GM19023 (cell line): ENCODE measurements around the gene DLL4.
A peak's percentile ranks its signal among the peaks of the same experiment; 100 is the strongest.

Experiments used
- ATAC-seq: cut with Tn5 transposase; IDR thresholded peaks from one replicate; pipeline ENCODE4 v1.9.1; 2021; ENCODE audit warnings: mild to moderate bottlenecking, moderate library complexity; ENCODE audit not compliant: unreplicated experiment

DLL4 gene

GRCh38 chr15:40906091-40906990, 22.8 kb upstream of the DLL4 start:
- peak; percentile 71 for ATAC-seq

GRCh38 chr15:40906991-40907802, 21.9 kb upstream of the DLL4 start:
- ATAC-seq = no peak

- ATAC-seq = no peak
These were observed 21.0 kb upstream of the DLL4 start for GRCh38 chr15:40908095-40908494.

GRCh38 chr15:40909662-40910630, 19.2 kb upstream of the DLL4 start:
- no peak for ATAC-seq

DNA sequence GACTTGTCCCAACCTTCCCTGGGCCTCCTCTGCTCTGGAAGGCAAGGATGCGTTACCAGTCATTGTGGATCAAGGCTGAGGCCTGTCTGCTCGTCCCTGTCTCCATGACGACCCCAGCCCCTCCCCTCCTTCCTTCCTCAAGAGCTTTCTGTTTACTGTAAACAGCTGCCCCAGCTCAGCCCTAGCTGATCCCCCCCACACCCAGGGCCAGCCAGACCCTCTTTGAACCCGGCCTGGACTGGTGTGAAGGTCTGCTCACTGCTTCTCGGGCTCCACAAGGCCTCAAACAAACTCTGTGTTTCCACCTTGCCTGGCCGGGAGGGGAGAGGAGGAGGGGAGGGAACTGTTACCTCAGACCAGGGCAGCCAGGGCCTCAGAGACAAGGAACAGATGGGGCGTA, 18.0 kb upstream of the DLL4 start:
- ATAC-seq = no peak

DNA sequence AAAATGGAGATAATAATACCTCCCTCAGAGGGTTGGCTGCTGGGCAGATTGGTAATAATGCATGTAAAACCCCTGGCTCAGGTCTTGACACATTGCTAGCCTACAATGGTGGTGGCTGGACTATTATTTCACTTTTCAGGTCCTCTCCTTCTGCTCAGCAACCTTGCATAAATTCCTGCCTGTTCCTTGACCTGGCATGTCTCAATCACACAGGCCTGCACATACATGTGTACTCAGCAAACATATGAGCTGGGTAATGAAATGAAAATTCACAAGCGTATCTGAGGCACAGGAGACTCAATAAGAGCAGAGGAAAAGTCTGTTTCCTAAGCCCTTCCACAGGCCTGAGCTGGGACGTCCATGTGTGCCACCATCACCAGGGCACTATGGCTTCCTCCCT, 17.4 kb upstream of the DLL4 start:
- no peak for ATAC-seq

DNA sequence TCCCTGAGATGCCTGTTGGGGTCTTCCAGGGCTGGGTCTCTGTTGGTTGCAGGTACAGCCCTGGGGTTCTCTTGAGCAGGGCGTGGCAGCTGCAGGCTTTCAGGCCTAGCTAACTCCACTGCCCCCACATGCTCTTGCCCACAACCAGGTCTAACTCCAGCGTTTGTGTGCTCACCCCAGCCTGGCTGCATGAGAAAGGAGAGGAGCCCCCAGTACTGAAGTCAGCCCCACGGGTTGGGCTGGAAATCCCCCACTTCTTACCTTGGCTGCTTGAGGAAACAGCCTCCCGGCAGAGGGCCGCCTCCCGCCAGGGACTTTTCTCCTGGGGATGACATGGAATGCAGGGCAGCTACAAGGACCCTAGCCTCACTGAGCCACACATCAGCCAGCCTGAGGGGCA, 16.7 kb upstream of the DLL4 start:
- ATAC-seq = no peak

- no peak for ATAC-seq
These were observed 15.1 kb upstream of the DLL4 start for GRCh38 chr15:40914013-40914412.

- no peak for ATAC-seq
These were observed 14.7 kb upstream of the DLL4 start for GRCh38 chr15:40914486-40914885.

- ATAC-seq = no peak
These were observed 14.0 kb upstream of the DLL4 start for GRCh38 chr15:40915116-40915661.

DNA sequence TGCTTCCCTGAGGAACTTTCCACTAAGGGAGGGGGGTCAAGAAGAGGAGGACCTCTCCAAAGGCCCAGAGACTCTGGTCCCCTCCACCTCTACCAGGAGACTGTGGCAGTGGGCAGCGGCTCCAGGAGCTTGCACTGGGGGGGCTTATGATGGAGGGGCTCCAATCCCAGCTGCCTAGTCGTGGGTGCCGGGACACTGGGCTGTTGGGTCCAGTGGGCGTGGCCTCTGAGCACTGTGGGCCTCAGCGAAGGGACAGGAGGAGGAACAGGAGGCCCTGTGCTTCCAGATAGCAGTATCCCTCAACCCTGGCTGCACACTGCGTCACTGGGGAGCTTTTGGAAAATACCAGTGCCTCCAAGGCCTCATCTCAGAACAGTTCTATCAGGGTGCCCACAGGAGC, 13.5 kb upstream of the DLL4 start:
- ATAC-seq = no peak

DNA sequence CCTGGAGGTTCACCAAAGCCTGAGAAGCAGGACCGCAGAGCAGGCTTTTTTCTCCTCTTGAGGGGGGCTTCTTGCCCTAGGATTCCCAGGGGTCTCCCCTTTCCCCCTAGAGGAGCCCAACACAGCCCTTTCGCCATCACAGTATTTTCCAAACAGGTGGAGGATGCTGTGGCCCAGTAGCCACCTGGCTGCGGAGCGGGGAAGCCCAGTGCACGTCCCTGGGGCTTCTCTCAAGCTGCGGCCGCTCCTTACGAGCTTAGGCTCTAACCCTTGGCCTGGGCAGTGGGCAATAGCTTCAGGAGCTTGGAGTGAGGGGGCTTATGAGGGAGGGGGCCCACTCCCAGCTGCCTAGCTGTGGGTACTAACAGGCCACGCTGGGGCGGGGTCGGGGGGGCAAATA, 11.6 kb upstream of the DLL4 start:
- no peak for ATAC-seq

DNA sequence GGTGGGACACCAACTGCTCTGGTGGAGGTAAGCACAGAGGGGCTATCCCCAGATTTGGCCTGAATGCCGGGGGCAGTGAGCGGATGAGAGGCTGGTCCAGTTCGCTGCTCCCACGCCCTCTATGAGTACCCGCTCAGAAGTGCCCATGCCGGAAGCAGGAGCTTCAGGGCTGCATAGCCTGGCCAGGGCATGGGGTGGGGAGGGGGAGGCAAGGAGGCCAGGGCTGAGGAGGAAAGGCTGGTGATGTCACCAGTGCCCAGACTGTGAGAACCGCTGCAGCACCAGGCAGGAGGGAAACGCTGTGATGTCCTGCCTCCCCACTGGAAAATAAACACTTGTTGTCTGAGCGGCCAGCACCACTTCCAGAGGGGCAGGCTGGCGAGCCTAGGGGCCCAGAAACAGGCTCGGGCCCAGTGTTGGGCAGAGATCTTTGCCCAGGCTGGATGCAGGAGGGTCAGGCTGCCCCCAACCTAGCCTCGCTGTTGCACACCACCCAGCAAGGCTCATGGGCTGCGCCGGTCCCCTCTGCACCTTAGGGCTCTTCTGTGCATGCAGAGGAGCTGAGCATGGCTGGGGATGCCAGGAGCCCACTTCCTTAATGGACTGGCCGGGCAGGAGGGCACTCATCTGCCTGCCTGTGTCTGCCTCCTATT, 10.9 kb upstream of the DLL4 start:
- no peak for ATAC-seq

- ATAC-seq = no peak
These were observed 10.2 kb upstream of the DLL4 start for GRCh38 chr15:40918799-40919392.

GRCh38 chr15:40921949-40922607, 7.1 kb upstream of the DLL4 start:
- ATAC-seq = no peak

DNA sequence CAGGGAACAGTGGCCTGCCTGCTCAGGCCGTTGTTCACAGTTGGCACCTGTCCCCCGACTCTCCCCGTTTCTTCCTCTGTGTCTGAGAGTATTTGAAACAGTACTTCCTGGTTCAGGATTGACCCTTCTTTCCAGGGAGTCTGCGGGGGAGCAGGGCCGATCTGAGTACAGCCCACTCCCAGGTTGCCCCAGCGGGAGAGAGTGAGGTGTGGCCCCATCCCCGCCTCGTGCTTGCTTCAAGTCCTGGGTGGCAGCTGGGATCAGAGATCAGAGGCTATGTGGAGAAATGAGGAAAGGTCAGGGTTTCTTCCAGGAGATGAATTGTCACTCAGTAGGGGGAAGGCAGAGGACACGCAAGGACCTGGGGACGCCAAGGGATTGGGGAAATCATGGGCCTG, 6.5 kb upstream of the DLL4 start:
- no peak for ATAC-seq

DNA sequence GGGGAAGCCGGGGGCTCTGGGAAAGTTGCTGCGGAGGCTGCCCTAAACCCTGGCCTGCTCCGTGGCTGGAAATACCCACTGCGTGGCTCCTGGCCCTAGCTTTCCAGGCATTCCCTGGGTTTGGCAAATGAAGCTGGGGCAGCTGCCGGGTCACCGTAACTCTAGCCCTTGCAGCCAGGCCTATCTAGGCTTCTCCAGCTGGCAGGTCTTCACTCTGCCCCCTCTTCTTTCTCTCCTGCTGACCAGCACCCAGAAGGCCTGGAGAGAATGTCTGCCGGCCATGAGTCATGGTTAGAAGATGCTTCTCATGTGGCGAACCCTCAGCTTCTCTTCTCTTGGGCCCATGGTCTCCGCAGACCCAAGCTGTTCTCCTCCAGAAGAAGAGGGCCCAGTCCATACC, 5.6 kb upstream of the DLL4 start:
- no peak for ATAC-seq

DNA sequence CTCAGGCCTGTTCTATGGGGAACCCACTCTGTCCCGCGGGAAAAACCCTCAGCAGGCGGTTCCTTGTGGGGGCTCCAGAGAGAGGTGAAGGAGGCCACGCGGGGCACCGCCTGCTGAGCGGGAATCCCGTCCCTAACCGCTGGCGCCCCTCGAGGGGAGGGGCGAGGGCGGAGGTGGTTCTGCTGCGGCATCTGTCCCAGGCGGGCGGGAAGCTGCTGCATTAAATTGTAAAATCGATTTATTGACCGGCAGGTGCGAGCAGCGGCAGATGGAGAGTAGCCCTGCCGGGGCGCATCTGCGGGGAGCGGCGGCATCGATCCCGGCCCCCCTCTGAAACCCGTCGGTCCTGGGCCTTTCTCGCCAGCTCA, 3.7 kb upstream of the DLL4 start:
- no peak for ATAC-seq
